GM19023 (cell line): Measurements from ENCODE around the gene HEATR9.
A peak's percentile ranks its signal among the peaks of the same experiment; 100 is the strongest.

Source experiments
- ATAC-seq: cut with Tn5 transposase; IDR thresholded peaks from one replicate; pipeline ENCODE4 v1.9.1; 2021; ENCODE audit warnings: mild to moderate bottlenecking, moderate library complexity; ENCODE audit not compliant: unreplicated experiment

The HEATR9 gene

GRCh38 chr17:35811759-35812158, 56.9 kb downstream of the HEATR9 start:
- ATAC-seq: no peak

GRCh38 chr17:35809855-35810461, 58.7 kb downstream of the HEATR9 start:
- peak; percentile 1 for ATAC-seq

- peak; percentile 96 for ATAC-seq
Measured at GRCh38 chr17:35808962-35809854, 59.5 kb downstream of the HEATR9 start, which contains the start of gene TAF15. Gene TAF15 (plus strand): TSS chr17:35809484. CDS start chr17:35809570, 86 bp downstream.

GRCh38 chr17:35808240-35808961, 60.3 kb downstream of the HEATR9 start:
- no peak for ATAC-seq

- ATAC-seq: no peak
Measured at GRCh38 chr17:35807371-35808144, 61.1 kb downstream of the HEATR9 start.
